Raji (cell line): ENCODE data around the gene KLF6.

Experiments used
- POLR2A ChIP-seq: IDR thresholded peaks from 2 replicates; pipeline ENCODE4 v1.6.1; 2011; ENCODE audit warnings: low read depth, low read length, control low read depth; ENCODE audit not compliant: insufficient read depth

The KLF6 gene

DNA sequence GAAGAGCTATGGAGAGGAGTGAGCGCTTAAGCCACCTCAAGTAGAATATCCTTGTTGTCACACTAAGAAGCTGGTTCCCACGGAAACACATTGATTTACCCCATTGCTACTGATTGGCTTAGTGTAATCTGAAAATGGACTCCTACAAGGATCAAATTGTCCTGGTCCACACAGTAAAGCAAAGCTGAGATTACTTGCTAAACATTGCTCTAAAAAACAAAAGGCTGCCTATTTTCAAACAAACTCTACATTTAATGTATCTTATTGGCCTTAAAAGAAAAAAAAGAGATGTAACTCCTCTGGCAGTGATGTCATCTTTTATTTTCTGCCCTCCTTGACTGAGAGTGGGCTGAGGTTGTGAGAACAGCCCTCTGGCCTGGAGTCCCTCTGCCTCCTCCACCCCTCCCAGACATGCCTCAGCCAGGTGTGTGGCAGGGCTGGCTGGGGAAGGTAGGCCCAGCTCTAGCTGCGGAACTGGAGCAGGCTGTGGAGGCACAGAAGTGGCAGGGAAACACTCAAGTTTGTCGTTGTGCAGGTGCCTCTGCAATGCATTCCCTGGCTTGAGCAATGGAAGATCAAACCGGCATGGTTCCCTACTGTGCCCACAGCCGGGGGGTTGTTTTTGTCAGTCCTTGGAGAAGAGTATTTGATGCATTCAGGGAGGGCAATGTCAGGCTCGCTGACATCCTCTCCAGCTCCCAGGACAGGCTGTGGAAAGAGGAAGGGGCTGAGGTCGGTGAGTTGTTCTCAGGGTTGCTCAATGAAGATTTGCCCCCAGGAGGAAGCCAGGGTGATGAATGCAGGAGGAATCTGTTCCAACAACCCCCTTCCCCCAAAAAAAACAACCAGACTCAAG lies 9.1 kb downstream of the KLF6 start:
- TF ChIP-seq POLR2A: no peak

GRCh38 chr10:3774814-3775695 lies 10.0 kb downstream of the KLF6 start:
- TF ChIP-seq POLR2A: no peak

GRCh38 chr10:3774018-3774813 lies 10.8 kb downstream of the KLF6 start:
- no peak for TF ChIP-seq POLR2A

GRCh38 chr10:3773460-3774017 lies 11.5 kb downstream of the KLF6 start:
- TF ChIP-seq POLR2A: no peak

DNA sequence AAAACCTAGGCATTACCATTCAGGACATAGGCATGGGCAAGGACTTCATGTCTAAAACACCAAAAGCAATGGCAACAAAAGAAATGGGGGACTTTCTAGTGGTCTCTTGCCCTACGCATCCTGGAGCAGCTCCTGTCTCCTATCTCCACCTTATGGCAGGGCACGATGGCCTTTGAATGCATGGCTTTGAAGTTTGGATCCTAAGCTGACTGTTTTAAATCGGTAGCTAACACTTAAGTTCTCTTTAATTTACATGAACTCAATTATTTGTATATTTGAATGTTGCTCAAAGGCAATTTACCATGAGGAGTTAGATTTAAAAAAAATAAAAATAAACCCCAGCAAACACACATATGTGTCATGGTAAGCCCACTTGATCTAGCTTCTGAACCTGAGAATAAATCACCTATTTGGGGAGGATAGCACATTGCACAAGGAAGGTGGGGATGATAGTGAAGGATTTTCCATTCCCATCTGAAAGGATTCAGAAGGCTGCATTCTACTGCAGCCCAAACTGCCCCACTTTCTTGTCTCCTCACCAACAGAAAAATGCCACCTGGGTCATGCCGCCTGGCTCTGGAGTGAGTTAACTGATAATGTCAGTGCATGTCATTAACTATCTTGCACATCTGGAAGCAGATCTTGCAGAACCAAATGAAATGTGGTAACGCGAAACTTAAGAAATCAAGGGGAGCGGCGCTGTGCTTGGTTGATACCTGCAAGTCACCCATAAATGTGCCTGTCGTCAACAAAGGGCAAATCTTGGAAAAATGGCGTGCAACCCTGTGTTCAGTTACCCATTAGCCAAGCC lies 12.4 kb downstream of the KLF6 start:
- no peak for TF ChIP-seq POLR2A

GRCh38 chr10:3770611-3771110 lies 14.3 kb downstream of the KLF6 start:
- no peak for TF ChIP-seq POLR2A

DNA sequence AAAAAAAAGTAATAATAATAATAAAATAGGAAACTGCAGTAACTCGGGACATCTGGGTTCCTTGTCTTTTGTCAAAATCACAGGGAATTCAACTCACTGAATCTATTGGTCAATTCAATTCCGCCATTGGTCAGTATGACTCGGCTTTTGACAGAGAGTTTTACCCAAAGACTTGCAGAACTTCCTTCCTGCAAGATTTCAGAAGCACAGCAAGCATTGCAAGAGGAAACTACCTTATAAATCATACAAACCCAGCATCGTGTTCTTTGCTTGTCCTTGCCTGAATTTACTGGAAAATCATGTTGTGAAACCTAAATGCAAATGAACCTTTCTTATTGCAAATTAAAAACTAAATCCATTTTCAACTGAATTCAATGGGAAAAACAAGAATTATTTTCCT lies 15.5 kb downstream of the KLF6 start:
- no peak for TF ChIP-seq POLR2A

- TF ChIP-seq POLR2A: no peak
These were observed 18.8 kb downstream of the KLF6 start for GRCh38 chr10:3766046-3766756.

- no peak for TF ChIP-seq POLR2A
These were observed 19.9 kb downstream of the KLF6 start for GRCh38 chr10:3765146-3765545.

DNA sequence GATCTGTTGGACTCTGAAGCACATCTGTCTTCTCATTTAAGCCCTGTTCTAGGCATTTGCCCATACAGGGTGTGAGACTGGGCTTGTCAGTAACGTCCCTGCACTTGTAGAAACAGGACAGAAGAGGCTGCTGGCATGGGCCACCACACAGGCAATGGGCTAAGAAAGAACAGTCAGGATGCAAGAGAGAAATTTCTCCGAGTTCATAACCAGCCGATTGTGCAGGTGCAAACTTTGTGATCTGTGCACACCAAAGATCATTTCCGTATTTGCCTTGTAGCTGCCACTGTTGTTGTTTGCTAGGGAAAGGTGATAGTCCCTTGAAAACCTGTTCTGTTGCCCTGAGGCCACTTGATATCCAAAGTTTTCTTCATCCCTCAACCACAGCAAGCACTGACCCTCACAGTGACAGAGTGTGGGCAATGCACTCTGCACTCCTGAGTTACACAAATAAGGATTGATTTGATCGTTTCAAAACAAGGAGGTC lies 20.3 kb downstream of the KLF6 start:
- TF ChIP-seq POLR2A: no peak

GRCh38 chr10:3763852-3764625 lies 21.0 kb downstream of the KLF6 start:
- TF ChIP-seq POLR2A: no peak

DNA sequence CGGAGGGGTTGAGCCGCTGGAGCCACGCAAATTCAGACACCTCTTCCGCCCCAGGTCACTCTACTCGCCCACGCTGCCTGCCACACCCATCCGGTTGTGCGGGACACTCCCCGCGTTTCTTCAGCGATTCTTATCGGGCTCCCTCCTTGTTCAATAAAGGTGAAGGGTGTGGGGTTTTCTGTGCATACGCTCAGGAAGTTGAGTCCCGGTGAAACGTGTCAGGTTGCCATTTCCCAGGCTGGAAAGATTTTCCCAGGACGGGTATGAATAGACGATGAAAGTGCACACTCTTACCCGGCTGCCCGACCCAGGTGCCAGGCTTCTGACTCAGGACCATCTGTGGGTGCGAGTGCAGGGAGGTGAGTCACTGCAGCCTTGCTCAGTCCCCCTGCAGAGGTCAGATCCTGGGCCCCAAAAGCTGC lies 22.0 kb downstream of the KLF6 start:
- no peak for TF ChIP-seq POLR2A
